GM13977 (cell line): ENCODE measurements around the gene KCTD1.

ENCODE experiments used
- DNase-seq: peaks from one replicate; pipeline ENCODE4 v3.0.0; 2012; ENCODE audit warnings: low spot score
- CTCF ChIP-seq: IDR thresholded peaks from 2 replicates; pipeline ENCODE4 v1.5.1; 2012; ENCODE audit warnings: mild to moderate bottlenecking, control low read depth; ENCODE audit not compliant: insufficient read depth; ENCODE audit errors: extremely low read depth, missing control alignments
- in situ Hi-C: fragments of 300-500 bp; cut with MboI; formaldehyde crosslinking; loops from one replicate; pipeline ENCODE4 v1.12.0; 2022; ENCODE audit warnings: low sequenced_read_pairs, low pct_unique_long_range_greater_than_20kb, mixed read lengths, inconsistent platforms; ENCODE audit not compliant: unreplicated experiment

The KCTD1 gene

GRCh38 chr18:26550998-26551694 is 2.8 kb upstream of the KCTD1 start:
- in situ Hi-C loops, result no loop called here
- no peak for DNase-seq
- no peak for TF ChIP-seq CTCF

GRCh38 chr18:26549263-26550094 is 1.1 kb upstream of the KCTD1 start:
- in situ Hi-C loops, result no loop called here
- DNase-seq, result peak; percentile 57

GRCh38 chr18:26547646-26548414 is 523 bp downstream of the KCTD1 start:
- peak; percentile 84 for TF ChIP-seq CTCF
- in situ Hi-C loops, result no loop called here
- peak; percentile 91 for DNase-seq

More at GRCh38 chr18:26549263-26550094, 1.1 kb upstream of the KCTD1 start:
- TF ChIP-seq CTCF, result no peak

GRCh38 chr18:26546875-26547645 is 1.3 kb downstream of the KCTD1 start:
- DNase-seq, result no peak
- TF ChIP-seq CTCF, result no peak
- in situ Hi-C loops, result no loop called here

- peak; percentile 17 for DNase-seq
- no peak for TF ChIP-seq CTCF
- in situ Hi-C loops, result no loop called here
Observed at GRCh38 chr18:26546170-26546874, 2.0 kb downstream of the KCTD1 start.
